A172 (cell line): ENCODE measurements around the gene FNBP1. TPM values are rescaled to one million over a fixed set of nuclear protein-coding genes. Genes with fewer than 3 reads are reported as not detected.
A peak's percentile ranks its signal among the peaks of the same experiment; 100 is the strongest.

ENCODE experiments used
- DNase-seq: peaks from one replicate; pipeline ENCODE4 v3.0.0-alpha.2; 2015; ENCODE audit warnings: low spot score
- total RNA-seq: library from RNA; depleted of rRNA; stranded (reverse); fragments of >200 nt; shearing (Covaris generic); gene quantifications from 2 replicates; pipeline ENCODE4 v1.2.3, GENCODE V29; 2014

Gene FNBP1
- total RNA-seq, 1 experiment from 2014 or later: 28.4 TPM

GRCh38 chr9:129875687-129876395 lies 167.1 kb downstream of the FNBP1 start:
- no peak for DNase-seq

DNA sequence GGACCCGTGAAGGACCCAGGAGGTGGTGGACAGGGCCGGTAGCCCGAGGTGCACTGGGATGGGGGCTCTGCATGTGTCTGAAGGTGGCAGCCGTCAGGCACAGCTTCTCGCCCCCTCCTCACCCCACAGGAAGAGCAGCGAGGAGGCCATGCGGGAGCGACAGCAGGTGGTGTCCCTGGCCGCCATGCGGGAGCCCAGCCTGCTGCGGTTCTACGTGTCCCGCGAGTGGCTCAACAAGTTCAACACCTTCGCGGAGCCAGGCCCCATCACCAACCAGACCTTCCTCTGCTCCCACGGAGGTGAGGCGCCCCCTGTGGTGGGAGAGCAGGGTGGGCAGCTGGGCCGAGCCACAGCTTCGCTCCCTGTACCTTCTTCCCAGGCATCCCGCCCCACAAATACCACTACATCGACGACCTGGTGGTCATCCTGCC lies 167.8 kb downstream of the FNBP1 start:
- no peak for DNase-seq

DNA sequence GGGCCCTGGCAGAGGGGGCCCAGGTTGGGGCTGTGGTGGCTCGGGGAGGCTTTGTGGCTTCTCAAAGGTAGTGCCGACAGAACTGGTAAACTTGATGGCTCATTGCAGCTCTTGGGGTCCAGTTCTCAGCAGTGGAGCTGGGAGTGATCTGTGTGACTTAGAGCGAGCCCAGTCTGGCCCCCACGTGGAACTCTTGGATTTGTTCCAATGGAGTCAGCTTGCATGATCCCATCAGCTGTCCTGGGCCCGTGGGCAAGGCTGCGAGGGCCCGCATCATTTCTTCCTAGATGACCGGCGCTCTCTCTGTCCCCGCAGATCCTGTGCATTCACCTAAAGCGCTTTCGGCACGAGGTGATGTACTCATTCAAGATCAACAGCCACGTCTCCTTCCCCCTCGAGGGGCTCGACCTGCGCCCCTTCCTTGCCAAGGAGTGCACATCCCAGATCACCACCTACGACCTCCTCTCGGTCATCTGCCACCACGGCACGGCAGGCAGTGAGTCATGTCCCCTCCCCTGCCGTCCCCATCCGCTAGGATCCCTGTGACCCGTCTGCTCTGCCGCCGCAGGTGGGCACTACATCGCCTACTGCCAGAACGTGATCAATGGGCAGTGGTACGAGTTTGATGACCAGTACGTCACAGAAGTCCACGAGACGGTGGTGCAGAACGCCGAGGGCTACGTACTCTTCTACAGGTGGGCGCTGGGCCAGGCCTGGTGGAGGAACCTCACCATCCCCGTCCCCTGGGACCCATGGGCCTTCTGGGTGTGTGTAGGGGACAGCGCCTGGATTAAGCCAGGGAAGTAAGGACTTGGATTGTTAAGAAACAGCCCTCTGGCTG lies 168.5 kb downstream of the FNBP1 start:
- DNase-seq: no peak

GRCh38 chr9:129873563-129874190 lies 169.3 kb downstream of the FNBP1 start:
- DNase-seq: no peak

DNA sequence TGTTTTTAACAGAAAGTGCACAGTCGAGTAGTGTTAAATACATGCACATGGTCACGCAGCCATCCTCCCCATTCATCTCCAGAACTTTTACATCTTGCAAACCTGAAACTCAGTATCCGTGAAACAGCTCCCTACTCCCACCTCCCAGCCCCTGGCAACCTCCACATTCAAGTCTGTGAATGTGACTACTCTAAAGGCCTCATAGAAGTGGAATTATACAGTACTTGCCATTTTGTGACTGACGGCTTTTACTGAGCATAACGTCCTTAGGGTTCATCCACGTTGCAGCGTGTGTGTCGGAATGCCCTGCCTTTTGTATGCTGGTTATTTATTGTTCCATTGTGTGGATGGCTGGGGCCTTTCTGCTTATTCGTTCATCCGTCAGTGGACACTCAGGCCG lies 171.9 kb downstream of the FNBP1 start:
- DNase-seq: no peak

- no peak for DNase-seq
Measured at GRCh38 chr9:129869585-129870501, 173.1 kb downstream of the FNBP1 start.

DNA sequence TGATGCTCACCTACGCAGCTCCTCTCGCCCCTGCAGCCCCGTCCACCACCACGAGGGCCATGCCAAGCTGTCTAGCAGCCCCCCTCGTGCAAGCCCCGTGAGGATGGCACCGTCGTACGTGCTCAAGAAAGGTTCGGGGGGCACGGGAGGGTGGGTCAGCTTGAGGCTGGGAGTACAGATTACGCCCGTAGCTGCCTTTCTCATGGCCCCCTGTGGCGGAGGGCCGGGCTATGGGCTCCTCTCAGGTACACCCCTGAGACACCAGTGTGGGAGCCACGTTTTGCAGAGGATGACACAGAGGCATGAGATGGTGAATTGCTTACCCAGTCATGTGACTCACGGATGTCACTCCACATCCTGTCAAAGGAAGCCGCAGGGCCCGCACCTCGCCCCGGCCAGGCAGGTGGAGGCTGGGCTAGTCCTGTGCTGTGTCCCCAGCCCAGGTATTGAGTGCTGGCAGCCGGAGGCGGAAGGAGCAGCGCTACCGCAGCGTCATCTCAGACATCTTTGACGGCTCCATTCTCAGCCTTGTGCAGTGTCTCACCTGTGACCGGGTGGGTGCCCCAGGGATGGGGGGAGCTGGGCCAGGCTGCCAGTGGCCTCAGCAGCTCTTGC lies 174.0 kb downstream of the FNBP1 start:
- DNase-seq: peak; percentile 39

GRCh38 chr9:129868023-129868871 lies 174.7 kb downstream of the FNBP1 start:
- no peak for DNase-seq

GRCh38 chr9:129867136-129868022 lies 175.6 kb downstream of the FNBP1 start:
- no peak for DNase-seq

DNA sequence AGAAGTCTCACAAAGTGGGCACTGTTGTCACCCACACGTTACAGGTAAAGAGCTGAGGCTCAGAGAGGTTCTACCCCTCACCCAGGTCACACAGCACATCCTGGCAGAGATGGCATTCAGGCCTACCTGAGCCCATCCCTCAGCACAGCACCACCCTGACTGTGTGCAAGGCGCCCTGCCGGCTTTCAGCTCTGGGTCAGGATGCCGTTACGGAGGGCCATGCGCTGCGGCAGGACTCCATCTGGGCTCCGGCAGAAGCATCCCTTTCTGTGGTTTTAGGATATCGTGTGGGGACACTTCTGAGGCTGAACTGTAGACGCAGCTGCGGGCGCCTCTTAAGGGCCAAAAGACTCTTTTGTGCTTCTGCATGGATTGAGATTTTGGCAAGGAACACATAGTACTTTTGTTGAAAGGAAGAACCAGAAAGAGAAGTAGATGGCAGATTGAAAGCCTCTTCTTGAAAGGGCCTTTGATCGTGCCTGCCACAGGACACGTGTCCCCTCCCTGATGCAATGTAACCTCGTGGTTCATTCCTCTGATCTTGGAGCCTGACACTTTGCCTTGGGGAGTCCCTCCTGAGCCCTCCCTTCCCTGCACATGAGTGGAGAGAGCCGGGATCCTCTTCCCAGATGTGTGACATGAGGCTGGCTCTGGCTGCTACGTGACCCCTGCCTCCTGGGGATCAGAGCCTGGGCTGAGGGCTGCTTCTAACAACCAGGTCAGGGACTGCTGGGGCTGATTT lies 176.4 kb downstream of the FNBP1 start:
- no peak for DNase-seq

- DNase-seq: no peak
Measured at GRCh38 chr9:129865668-129866320, 177.2 kb downstream of the FNBP1 start.

GRCh38 chr9:129864991-129865647 lies 177.9 kb downstream of the FNBP1 start:
- no peak for DNase-seq

- peak; percentile 95 for DNase-seq
Measured at GRCh38 chr9:129863059-129863690, 179.8 kb downstream of the FNBP1 start.

DNA sequence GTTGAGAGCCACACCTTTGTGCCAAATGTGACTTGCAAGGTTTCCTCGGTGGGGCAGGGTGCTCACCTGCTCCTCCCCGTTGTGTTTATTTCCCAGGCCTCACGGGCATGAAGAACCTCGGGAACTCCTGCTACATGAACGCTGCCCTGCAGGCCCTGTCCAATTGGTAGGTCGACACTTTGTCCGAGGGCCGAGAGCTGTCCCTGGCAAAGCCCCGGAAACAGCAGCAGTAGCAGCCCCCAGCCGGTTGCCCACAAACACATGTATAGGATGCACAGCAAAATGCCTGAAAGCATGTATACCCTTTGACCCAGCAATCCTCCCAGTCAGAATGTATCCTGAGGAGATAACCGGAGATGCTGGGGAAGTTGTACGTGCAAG lies 181.6 kb downstream of the FNBP1 start:
- no peak for DNase-seq

- DNase-seq: no peak
Measured at GRCh38 chr9:129860653-129861446, 182.1 kb downstream of the FNBP1 start.
